GM21723 (cell line): ENCODE measurements around the gene SMS.
"Not testable (repeated sequence)": the region's sequence is repeated elsewhere in the genome, so short reads cannot be mapped to it uniquely, and the experiment has no call there.

ENCODE experiments used
- ATAC-seq: cut with Tn5 transposase; IDR thresholded peaks from one replicate; pipeline ENCODE4 v1.9.1; 2021; ENCODE audit warnings: mild to moderate bottlenecking, moderate library complexity; ENCODE audit not compliant: unreplicated experiment

Gene SMS

GRCh38 chrX:21950557-21950956 lies 10.0 kb downstream of the SMS start:
- ATAC-seq: not testable (repeated sequence)

- no peak for ATAC-seq
These were observed 12.1 kb downstream of the SMS start for GRCh38 chrX:21952624-21953023.

DNA sequence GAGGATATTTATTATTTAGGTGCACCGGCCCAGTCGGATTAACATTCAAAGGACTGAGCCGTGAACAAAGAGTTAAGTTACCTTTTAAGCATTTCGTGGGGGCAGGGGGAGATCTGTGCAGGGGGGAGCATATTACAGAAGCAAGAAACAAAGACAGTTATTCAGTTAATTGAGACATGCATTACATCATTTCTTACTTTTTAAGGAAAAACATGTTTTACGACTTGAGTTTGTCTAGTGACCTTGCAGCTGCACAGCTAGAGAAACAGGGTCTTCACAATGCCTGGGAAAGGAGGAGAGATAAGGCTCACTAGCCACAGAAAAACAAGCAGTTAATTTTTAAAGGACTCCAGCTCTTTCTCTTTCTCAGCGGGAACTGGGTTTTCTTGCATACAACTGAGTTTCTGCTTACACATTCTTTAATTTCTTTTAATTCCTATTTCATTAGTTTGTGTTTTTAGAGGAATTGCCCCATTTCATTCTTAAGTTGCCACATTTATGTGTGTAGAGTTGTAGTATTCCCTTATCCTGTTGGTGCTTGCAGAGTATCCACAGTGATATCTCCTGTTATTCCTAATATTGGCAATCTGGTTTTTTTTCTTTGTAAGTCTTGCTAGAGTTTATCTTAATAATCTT lies 12.8 kb downstream of the SMS start:
- ATAC-seq: not testable (repeated sequence)

DNA sequence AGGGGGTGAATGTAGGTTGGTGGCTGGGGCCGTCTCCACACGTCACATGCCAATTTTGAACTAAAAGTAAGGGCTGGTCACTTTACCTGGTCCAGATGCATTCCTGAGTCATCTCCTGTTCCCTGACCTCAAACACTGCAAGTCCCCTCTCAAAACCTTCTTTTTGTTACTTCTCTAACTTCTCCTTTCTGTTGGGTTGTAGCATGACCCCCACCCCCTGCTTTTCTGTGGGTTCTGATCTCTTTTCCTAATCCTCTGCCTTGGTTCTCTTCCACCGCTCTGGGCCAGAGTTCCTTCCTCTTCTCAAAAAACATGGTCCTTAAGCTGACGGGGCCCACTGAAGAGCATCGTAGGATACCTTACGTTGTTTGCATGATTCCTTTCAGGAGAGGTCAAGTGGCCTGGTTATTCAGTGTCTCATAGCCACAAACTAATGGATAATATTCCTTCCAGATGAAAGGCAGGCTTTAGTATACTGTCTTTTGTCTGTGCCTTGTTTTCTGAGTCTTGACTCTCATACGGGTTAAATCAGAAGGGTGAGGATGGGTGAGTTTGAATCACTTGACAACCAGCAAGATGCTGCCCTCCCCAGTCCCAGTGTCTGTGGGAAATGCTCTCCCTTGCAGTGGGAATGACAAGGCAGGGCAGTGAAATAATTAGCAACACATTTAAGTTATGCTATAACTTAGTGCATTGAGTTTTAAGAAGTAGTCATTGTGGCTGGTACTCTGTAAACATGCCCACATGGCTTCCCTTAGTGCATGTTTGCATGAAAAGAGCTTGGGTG lies 15.1 kb downstream of the SMS start:
- no peak for ATAC-seq

DNA sequence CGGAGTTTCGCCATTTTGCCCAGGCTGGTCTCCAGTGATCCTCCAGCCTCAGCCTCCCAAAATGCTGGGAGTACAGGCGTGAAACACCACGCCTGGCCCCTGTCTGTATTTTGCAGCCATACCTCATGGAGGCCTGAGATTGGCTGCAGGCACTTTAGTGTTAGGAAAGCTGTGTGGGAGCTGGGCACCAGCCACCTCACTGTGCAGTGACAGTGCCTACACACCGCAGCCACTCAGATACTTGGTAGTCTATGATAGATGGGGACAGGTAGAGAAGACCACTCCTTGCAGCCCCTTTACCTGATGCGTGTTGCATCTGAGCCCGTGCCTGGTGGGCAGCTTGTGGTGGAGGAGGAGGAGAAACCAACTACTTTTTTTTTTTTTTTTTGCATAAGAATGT lies 16.3 kb downstream of the SMS start:
- ATAC-seq: no peak

GRCh38 chrX:21958187-21958586 lies 17.7 kb downstream of the SMS start:
- no peak for ATAC-seq

GRCh38 chrX:21958916-21959315 lies 18.4 kb downstream of the SMS start:
- no peak for ATAC-seq

- peak; percentile 45 for ATAC-seq
These were observed 19.0 kb downstream of the SMS start for GRCh38 chrX:21959362-21960051.

DNA sequence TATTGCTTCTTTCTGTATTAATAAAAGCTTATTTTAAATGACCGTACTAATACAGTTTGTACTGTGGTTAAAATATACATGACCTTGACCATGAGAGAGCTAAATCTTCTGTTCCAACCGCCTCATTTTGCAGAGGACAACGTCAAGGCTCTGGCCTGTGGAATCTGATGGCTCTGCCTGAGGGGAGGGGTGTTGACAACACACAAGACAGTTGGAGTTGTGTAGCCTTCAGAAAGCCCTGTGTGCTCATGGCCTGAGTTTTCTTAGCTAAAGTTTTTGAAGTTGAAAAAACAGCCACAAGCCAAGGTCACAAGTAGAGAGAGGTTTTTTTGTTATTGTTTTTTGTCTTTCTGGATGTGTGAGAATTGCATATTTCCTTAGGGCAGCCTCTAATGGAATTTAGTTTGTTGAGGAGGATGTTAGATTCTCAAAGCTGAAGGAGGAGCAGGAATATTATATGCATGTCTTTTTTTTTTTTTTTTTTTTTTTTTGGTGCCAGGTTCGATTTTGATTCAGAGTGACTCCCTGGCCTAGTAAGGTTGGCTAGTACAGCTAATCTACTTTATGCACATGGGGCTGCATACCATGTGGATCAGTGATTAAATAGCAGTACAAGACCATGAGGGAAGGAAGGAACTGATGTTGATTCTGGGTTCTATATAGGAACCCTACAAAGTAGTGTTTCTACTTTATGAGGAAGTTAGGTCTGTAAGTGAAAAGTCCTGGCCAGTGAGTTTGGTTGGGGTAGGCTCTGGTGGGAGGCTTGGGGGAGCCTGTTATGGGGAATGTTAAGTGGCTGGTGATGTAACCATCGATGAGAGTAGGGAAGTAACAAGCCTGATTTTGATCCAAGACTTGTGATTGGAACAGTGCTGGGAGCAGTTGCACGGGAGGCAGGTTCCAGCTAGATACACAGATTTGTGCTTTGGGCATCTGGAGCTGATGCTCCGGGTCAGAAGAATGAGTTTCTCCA lies 20.3 kb downstream of the SMS start:
- no peak for ATAC-seq

GRCh38 chrX:21962361-21962760 lies 21.9 kb downstream of the SMS start:
- no peak for ATAC-seq

DNA sequence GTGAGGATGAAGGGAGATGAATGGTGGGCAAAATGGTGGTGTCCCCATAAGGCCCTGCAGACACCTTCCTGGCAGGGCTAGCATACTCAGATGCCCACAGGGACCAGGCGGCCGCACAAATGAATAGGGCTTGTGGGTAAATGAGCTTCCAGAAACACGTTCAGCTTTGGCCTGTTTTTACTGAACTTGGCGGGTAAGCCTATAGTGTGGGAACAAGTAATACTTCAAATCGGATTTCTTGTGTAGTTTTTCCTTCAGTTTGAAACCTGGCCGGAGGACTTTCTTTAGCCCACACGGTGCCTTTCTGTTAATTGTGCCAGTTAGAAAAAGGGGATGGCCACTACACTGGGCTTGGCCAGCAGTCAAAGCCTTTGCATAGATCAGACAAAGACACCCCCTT lies 22.8 kb downstream of the SMS start:
- ATAC-seq: no peak

- no peak for ATAC-seq
These were observed 23.4 kb downstream of the SMS start for GRCh38 chrX:21963731-21964405.

GRCh38 chrX:21966866-21967265 lies 26.4 kb downstream of the SMS start:
- no peak for ATAC-seq

DNA sequence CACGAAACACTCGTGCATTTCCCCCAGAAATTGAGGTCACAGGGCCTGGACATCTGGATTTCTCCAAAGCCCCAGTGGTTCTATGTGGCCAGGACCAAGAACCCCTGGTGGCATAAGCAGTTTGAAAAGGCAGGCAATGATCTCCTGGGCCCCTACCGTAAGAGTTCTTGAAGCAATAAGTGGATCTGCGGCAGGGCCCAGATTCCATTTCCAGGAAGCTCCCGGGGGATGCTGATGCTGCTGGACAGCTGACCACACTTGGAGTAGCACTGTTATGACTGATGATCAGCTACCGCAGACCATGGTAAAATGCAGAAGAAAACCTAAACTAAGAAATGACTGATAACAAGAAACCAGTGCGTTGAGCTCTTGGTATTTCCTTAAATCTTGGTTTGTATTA lies 27.8 kb downstream of the SMS start:
- no peak for ATAC-seq

GRCh38 chrX:21970326-21970725 lies 29.8 kb downstream of the SMS start:
- ATAC-seq: no peak

DNA sequence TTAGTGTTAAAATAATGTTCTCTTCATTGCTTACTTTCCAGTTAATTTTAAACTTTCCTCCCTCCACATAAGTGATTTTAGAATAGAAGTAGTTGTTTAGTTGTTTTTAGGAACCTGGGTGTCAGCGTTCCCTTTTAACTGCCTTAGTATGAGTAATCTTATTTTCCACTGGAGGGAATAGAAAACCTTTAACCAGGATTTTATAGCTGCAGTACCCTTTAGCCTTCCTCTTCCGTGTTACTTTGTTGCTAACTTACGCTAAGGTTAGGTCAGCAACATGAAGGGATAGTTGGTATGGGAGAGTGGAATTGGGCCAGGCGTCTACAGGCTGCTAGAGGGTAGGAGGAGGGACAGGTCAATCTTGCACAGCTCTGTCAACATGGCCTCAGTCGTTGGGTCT lies 31.5 kb downstream of the SMS start:
- no peak for ATAC-seq

- ATAC-seq: no peak
These were observed 32.2 kb downstream of the SMS start for GRCh38 chrX:21972721-21973120.

- ATAC-seq: no peak
These were observed 33.0 kb downstream of the SMS start for GRCh38 chrX:21973321-21974010.

- ATAC-seq: peak; percentile 69
These were observed 33.5 kb downstream of the SMS start for GRCh38 chrX:21974011-21974385.

DNA sequence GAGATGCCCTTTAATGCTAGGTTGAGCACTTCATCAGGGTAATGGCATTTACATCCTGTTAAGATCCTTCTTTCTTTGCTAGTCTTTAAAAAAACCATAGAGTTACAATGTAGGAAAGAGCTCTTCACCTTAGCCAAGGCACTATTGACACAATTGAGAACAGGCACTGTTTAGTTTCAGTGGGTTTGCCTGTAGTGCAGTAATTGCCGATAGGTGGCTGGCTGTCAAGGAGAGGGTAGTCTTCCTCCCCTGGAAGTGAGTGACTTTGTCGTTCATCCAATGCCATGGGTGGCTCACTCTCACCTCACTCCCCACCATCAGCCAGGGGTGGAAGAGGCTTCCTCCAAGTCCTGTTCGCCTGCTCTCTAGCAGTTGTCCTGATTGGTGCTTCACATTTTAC lies 34.7 kb downstream of the SMS start:
- no peak for ATAC-seq
